Measurements from ENCODE around the gene ITPR1. TPM values are rescaled to one million over a fixed set of nuclear protein-coding genes. Genes with fewer than 3 reads are reported as not detected.

The ITPR1 gene
- total and polyA plus RNA-seq, 2 experiments from 2014 or later, result 6.8 to 21.0 TPM

- Histone ChIP-seq H3K4me3 (no peak overlapping the region), H3F3A (replicated peaks; ENCODE audit: low read depth) (no peaks in the 10 kb centered on the region), H3K9me2 (ENCODE audit: insufficient read depth) (peaks cover 11% of the 10 kb centered on the region), H2AFZ (no peak overlapping the region), H3K27ac (ENCODE audit: low read depth) (no peak overlapping the region), H4K20me1 (replicated peaks; ENCODE audit: insufficient read depth) (no peaks in the 10 kb centered on the region), H3K79me2 (replicated peaks; ENCODE audit: insufficient read depth) (no peaks in the 10 kb centered on the region), H3K4me2 (no peak overlapping the region), H3K4me1 (ENCODE audit: insufficient read depth) (no peaks in the 10 kb centered on the region), H3K27me3 (ENCODE audit: insufficient read depth) (no peaks in the 10 kb centered on the region), H3K36me3 (ENCODE audit: insufficient read depth) (no peaks in the 10 kb centered on the region)
- Mint-ChIP-seq H3K4me3 (no peak overlapping the region), H3K36me3 (ENCODE audit: low read depth) (no peaks in the 10 kb centered on the region; the same call in 2 of the 3 replicates), H3K4me1 (no peaks in the 10 kb centered on the region), H3K27ac (no peak overlapping the region), H3K9me3 (no peaks in the 10 kb centered on the region), H3K27me3 (ENCODE audit: insufficient read depth, low read depth, poor library complexity) (no peaks in the 10 kb centered on the region)
- TF ChIP-seq ZNF114 (CRISPR knock-in tag; IDR thresholded peaks at IDR 0.05), result no peak
- no peak for TF ChIP-seq ZNF331 (CRISPR knock-in tag; IDR thresholded peaks at IDR 0.05; ENCODE audit: low read depth)
- no peak for TF ChIP-seq NANOG (IDR thresholded peaks at IDR 0.05; ENCODE audit: borderline replicate concordance)
- no peak for TF ChIP-seq STAT1 (IDR thresholded peaks at IDR 0.05; ENCODE audit: unreplicated experiment)
- no peak for TF ChIP-seq REST (IDR thresholded peaks at IDR 0.05; ENCODE audit: unreplicated experiment)
- no peak for TF ChIP-seq EZH2phosphoT487 (IDR thresholded peaks at IDR 0.05; ENCODE audit: unreplicated experiment)
- TF ChIP-seq, protein P1, sequence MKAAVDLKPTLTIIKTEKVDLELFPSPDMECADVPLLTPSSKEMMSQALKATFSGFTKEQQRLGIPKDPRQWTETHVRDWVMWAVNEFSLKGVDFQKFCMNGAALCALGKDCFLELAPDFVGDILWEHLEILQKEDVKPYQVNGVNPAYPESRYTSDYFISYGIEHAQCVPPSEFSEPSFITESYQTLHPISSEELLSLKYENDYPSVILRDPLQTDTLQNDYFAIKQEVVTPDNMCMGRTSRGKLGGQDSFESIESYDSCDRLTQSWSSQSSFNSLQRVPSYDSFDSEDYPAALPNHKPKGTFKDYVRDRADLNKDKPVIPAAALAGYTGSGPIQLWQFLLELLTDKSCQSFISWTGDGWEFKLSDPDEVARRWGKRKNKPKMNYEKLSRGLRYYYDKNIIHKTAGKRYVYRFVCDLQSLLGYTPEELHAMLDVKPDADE (IDR thresholded peaks at IDR 0.05), result no peak
- TF ChIP-seq, protein P2, sequence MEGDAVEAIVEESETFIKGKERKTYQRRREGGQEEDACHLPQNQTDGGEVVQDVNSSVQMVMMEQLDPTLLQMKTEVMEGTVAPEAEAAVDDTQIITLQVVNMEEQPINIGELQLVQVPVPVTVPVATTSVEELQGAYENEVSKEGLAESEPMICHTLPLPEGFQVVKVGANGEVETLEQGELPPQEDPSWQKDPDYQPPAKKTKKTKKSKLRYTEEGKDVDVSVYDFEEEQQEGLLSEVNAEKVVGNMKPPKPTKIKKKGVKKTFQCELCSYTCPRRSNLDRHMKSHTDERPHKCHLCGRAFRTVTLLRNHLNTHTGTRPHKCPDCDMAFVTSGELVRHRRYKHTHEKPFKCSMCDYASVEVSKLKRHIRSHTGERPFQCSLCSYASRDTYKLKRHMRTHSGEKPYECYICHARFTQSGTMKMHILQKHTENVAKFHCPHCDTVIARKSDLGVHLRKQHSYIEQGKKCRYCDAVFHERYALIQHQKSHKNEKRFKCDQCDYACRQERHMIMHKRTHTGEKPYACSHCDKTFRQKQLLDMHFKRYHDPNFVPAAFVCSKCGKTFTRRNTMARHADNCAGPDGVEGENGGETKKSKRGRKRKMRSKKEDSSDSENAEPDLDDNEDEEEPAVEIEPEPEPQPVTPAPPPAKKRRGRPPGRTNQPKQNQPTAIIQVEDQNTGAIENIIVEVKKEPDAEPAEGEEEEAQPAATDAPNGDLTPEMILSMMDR (conservative IDR thresholded peaks at IDR 0.05; ENCODE audit: low read depth in 2 of 2), result no peak
- no peak for TF ChIP-seq POLR2AphosphoS5 (IDR thresholded peaks at IDR 0.05; ENCODE audit: low read depth)
- TF ChIP-seq, protein P3, sequence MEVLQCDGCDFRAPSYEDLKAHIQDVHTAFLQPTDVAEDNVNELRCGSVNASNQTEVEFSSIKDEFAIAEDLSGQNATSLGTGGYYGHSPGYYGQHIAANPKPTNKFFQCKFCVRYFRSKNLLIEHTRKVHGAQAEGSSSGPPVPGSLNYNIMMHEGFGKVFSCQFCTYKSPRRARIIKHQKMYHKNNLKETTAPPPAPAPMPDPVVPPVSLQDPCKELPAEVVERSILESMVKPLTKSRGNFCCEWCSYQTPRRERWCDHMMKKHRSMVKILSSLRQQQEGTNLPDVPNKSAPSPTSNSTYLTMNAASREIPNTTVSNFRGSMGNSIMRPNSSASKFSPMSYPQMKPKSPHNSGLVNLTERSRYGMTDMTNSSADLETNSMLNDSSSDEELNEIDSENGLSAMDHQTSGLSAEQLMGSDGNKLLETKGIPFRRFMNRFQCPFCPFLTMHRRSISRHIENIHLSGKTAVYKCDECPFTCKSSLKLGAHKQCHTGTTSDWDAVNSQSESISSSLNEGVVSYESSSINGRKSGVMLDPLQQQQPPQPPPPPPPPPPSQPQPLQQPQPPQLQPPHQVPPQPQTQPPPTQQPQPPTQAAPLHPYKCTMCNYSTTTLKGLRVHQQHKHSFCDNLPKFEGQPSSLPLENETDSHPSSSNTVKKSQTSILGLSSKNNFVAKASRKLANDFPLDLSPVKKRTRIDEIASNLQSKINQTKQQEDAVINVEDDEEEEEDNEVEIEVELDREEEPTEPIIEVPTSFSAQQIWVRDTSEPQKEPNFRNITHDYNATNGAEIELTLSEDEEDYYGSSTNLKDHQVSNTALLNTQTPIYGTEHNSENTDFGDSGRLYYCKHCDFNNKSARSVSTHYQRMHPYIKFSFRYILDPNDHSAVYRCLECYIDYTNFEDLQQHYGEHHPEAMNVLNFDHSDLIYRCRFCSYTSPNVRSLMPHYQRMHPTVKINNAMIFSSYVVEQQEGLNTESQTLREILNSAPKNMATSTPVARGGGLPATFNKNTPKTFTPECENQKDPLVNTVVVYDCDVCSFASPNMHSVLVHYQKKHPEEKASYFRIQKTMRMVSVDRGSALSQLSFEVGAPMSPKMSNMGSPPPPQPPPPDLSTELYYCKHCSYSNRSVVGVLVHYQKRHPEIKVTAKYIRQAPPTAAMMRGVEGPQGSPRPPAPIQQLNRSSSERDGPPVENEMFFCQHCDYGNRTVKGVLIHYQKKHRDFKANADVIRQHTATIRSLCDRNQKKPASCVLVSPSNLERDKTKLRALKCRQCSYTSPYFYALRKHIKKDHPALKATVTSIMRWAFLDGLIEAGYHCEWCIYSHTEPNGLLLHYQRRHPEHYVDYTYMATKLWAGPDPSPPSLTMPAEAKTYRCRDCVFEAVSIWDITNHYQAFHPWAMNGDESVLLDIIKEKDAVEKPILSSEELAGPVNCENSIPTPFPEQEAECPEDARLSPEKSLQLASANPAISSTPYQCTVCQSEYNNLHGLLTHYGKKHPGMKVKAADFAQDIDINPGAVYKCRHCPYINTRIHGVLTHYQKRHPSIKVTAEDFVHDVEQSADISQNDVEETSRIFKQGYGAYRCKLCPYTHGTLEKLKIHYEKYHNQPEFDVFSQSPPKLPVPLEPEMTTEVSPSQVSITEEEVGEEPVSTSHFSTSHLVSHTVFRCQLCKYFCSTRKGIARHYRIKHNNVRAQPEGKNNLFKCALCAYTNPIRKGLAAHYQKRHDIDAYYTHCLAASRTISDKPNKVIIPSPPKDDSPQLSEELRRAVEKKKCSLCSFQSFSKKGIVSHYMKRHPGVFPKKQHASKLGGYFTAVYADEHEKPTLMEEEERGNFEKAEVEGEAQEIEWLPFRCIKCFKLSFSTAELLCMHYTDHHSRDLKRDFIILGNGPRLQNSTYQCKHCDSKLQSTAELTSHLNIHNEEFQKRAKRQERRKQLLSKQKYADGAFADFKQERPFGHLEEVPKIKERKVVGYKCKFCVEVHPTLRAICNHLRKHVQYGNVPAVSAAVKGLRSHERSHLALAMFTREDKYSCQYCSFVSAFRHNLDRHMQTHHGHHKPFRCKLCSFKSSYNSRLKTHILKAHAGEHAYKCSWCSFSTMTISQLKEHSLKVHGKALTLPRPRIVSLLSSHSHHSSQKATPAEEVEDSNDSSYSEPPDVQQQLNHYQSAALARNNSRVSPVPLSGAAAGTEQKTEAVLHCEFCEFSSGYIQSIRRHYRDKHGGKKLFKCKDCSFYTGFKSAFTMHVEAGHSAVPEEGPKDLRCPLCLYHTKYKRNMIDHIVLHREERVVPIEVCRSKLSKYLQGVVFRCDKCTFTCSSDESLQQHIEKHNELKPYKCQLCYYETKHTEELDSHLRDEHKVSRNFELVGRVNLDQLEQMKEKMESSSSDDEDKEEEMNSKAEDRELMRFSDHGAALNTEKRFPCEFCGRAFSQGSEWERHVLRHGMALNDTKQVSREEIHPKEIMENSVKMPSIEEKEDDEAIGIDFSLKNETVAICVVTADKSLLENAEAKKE (CRISPR knock-in tag; IDR thresholded peaks at IDR 0.05), result no peak
- no peak for DNase-seq (ENCODE audit: low spot score)
- no peak for ATAC-seq
Measured at GRCh38 chr3:4740397-4741105, 247.4 kb downstream of the ITPR1 start.

All from GM23338 (cell line).